PC-3 (cell line): Measurements from ENCODE around the gene SRP14.

Source experiments
- EZH2 ChIP-seq: fragments of 300-600 bp; sonication (generic); IDR thresholded peaks from one replicate; pipeline ENCODE4 v1.6.1; 2017; ENCODE audit warnings: antibody characterized with exemption, mild to moderate bottlenecking, low read length; ENCODE audit not compliant: unreplicated experiment
- EZH2phosphoT487 ChIP-seq: fragments of 300-600 bp; sonication (generic); IDR thresholded peaks from 2 replicates; pipeline ENCODE4 v1.6.1; 2018; ENCODE audit warnings: mild to moderate bottlenecking, antibody characterized with exemption, low read length, borderline replicate concordance
- TF ChIP-seq, protein P1 (sequence below): fragments of 300-600 bp; sonication (generic); conservative IDR thresholded peaks from 2 replicates; pipeline ENCODE4 v1.5.1; 2017; ENCODE audit warnings: antibody characterized with exemption, low read depth, mild to moderate bottlenecking, low read length

DNA sequence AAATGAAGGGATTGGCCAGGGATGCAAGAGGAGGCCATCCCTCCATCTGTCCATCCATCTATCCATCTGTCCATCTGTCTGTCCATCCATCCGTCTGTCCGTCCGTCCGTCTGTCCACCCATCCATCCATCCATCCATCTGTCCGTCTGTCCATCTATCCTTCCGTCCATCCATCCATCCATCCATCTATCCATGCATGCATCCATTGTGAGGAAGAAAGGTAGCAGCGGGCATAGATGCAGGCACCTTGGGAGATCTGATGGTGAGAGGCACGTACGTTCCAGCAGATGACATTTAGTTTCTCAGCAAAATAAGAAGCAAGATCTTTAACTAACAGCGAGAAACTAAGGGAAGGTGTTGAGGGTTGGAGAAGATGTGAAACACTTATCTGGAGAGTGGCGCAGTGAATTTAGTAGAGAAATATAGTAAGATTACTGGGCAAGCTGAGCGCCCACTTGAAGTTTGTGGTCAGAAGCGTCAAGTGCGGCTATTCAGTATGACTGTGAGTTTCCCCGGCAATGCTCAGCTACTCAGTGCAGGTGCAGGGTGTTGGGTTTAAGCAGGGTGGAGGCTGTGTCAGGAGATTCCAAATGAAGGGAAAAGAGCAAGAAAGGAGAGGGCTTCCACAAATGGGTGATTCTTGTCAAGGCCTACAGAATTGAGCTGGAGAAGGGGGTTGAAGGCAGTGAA is 22.4 kb upstream of the SRP14 start:
- TF ChIP-seq, protein P1, sequence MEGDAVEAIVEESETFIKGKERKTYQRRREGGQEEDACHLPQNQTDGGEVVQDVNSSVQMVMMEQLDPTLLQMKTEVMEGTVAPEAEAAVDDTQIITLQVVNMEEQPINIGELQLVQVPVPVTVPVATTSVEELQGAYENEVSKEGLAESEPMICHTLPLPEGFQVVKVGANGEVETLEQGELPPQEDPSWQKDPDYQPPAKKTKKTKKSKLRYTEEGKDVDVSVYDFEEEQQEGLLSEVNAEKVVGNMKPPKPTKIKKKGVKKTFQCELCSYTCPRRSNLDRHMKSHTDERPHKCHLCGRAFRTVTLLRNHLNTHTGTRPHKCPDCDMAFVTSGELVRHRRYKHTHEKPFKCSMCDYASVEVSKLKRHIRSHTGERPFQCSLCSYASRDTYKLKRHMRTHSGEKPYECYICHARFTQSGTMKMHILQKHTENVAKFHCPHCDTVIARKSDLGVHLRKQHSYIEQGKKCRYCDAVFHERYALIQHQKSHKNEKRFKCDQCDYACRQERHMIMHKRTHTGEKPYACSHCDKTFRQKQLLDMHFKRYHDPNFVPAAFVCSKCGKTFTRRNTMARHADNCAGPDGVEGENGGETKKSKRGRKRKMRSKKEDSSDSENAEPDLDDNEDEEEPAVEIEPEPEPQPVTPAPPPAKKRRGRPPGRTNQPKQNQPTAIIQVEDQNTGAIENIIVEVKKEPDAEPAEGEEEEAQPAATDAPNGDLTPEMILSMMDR: no peak
- TF ChIP-seq EZH2 (no peak), EZH2phosphoT487 (no peak)
